SHP77 treated with DMSO at 0.1 percent for 48 hours (cell line): ENCODE data around the gene SAP30L.

Experiments
- DNase-seq: peaks from one replicate; lab custom pipeline; 2025; lab: John Stamatoyannopoulos, UW

The SAP30L gene

GRCh38 chr5:154480847-154481246 is 35.0 kb downstream of the SAP30L start:
- no peak for DNase-seq

GRCh38 chr5:154481584-154482381 is 36.0 kb downstream of the SAP30L start:
- no peak for DNase-seq

GRCh38 chr5:154482528-154483449 is 37.0 kb downstream of the SAP30L start:
- no peak for DNase-seq

GRCh38 chr5:154483654-154484392 is 38.0 kb downstream of the SAP30L start:
- DNase-seq, result no peak

- DNase-seq, result no peak
These were observed 38.7 kb downstream of the SAP30L start for GRCh38 chr5:154484393-154485095.

GRCh38 chr5:154485096-154485491 is 39.3 kb downstream of the SAP30L start:
- no peak for DNase-seq

- DNase-seq, result no peak
These were observed 40.1 kb downstream of the SAP30L start for GRCh38 chr5:154485850-154486426.

- DNase-seq, result no peak
These were observed 40.6 kb downstream of the SAP30L start for GRCh38 chr5:154486427-154486866.

GRCh38 chr5:154487541-154487940 is 41.7 kb downstream of the SAP30L start:
- DNase-seq, result no peak

- DNase-seq, result no peak
These were observed 46.1 kb downstream of the SAP30L start for GRCh38 chr5:154491941-154492340.

- no peak for DNase-seq
These were observed 47.5 kb downstream of the SAP30L start for GRCh38 chr5:154493274-154493673.

GRCh38 chr5:154494036-154494435 is 48.2 kb downstream of the SAP30L start:
- DNase-seq, result no peak

GRCh38 chr5:154498591-154498990 is 52.8 kb downstream of the SAP30L start:
- no peak for DNase-seq

GRCh38 chr5:154498994-154499393 is 53.2 kb downstream of the SAP30L start:
- no peak for DNase-seq

GRCh38 chr5:154501566-154501965 is 55.8 kb downstream of the SAP30L start:
- DNase-seq, result no peak

GRCh38 chr5:154502180-154502579 is 56.4 kb downstream of the SAP30L start:
- DNase-seq, result no peak

- no peak for DNase-seq
These were observed 57.9 kb downstream of the SAP30L start for GRCh38 chr5:154503698-154504039.

- no peak for DNase-seq
These were observed 59.8 kb downstream of the SAP30L start for GRCh38 chr5:154505567-154505966.

GRCh38 chr5:154506049-154506715 is 60.4 kb downstream of the SAP30L start:
- DNase-seq, result no peak

- no peak for DNase-seq
These were observed 60.9 kb downstream of the SAP30L start for GRCh38 chr5:154506716-154507080.

- DNase-seq, result no peak
These were observed 62.3 kb downstream of the SAP30L start for GRCh38 chr5:154508114-154508513.
